Testis (tissue), 3 donors: ENCODE results near the gene ANO1. TPM values are rescaled to one million over a fixed set of nuclear protein-coding genes. Genes with fewer than 3 reads are reported as not detected.
A peak's percentile ranks its signal among the peaks of the same experiment; 100 is the strongest.

Experiments used
- DNase-seq: peaks from one replicate; pipeline ENCODE4 v3.0.0-alpha.2; 2019
- H3K27ac ChIP-seq, 2 donors: fragments of 200-600 bp; sonication (generic); one replicate each; pipeline ENCODE4 v1.5.1; 2019
- H3K27me3 ChIP-seq: fragments of 200-600 bp; sonication (generic); one replicate; pipeline ENCODE4 v1.5.1; 2019
- H3K36me3 ChIP-seq: fragments of 200-600 bp; sonication (generic); one replicate; pipeline ENCODE4 v1.5.1; 2017; ENCODE audit warnings: low read depth; ENCODE audit errors: missing control alignments
- H3K4me1 ChIP-seq: fragments of 200-600 bp; sonication (generic); one replicate; pipeline ENCODE4 v1.5.1; 2019
- H3K4me3 ChIP-seq, 2 donors: fragments of 200-600 bp; sonication (generic); one replicate each; pipeline ENCODE4 v1.5.1; 2017 to 2019
- H3K9me3 ChIP-seq: fragments of 200-600 bp; sonication (generic); one replicate; pipeline ENCODE4 v1.5.1; 2017
- CTCF ChIP-seq, 3 experiments: fragments of 450-650 bp in 2 of 3; fragments of 200-600 bp in 1 of 3; sonication (generic) in 1 of 3; IDR thresholded peaks; one replicate each; pipeline ENCODE4 v1.5.1; 2016 to 2019; ENCODE audit warnings: antibody characterized with exemption in 3 of 3, mild to moderate bottlenecking in 2 of 3, moderate library complexity in 1 of 3
- POLR2A ChIP-seq: fragments of 450-650 bp; IDR thresholded peaks from one replicate; pipeline ENCODE4 v1.6.1; 2017; ENCODE audit warnings: antibody characterized with exemption, mild to moderate bottlenecking, moderate library complexity
- WGBS, 2 donors: methylation state at CpG; one replicate each; pipeline ENCODE4 v1.1.5; 2018; 5-methylcytosine and 5-hydroxymethylcytosine counted together
- intact Hi-C: fragments of 100-400 bp; cut with DNase I; formaldehyde crosslinking; loops from one replicate; pipeline ENCODE4 v1.15.1; 2023; ENCODE audit warnings: low total_unique reads
- polyA plus RNA-seq: library from polyadenylated mRNA; stranded (reverse); fragments of 350-450 nt; fragmentation: Illumina TruSeq; extraction: RNeasy Lipid Tissue Mini Kit (QIAGEN cat#74804); gene quantifications from one replicate; pipeline ENCODE4 v1.2.3, GENCODE V29; 2014; ENCODE audit warnings: low read depth, low replicate concordance; ENCODE audit not compliant: insufficient read depth
- total RNA-seq, 2 donors: library from RNA; depleted of rRNA; stranded (reverse); fragments of >200 nt; gene quantifications; one replicate each; pipeline ENCODE4 v1.2.3, GENCODE V29; 2016

The ANO1 gene
- total and polyA plus RNA-seq, 3 donors from 2014 or later, result 10.3 to 42.7 (median 25.4) TPM

GRCh38 chr11:70100280-70100603 lies 22.1 kb downstream of the ANO1 start:
- 85 to 92% methylated on average over 6 to 8 of the region's 8 CpGs for WGBS, 2 donors
- Histone ChIP-seq H3K27me3 (no peaks in the 10 kb centered on the region), H3K36me3 (no peaks in the 10 kb centered on the region), H3K4me3 (no peak overlapping the region), H3K27ac (no peak overlapping the region), H3K9me3 (no peaks in the 10 kb centered on the region), H3K4me1 (peaks cover 23% of the 10 kb centered on the region)
- no peak for TF ChIP-seq POLR2A
- TF ChIP-seq CTCF (IDR thresholded peaks at IDR 0.05), result no peak
- intact Hi-C loops, result no loop called here
- DNase-seq, result no peak

- Histone ChIP-seq H3K27me3 (no peaks in the 10 kb centered on the region), H3K4me3 (no peak overlapping the region), H3K36me3 (no peaks in the 10 kb centered on the region), H3K9me3 (no peaks in the 10 kb centered on the region), H3K27ac (no peak overlapping the region), H3K4me1 (peaks cover 23% of the 10 kb centered on the region)
- TF ChIP-seq POLR2A (no peak), CTCF (IDR thresholded peaks at IDR 0.05) (no peak)
- intact Hi-C loops, result no loop called here
- WGBS, 2 donors, result 86 to 89% methylated on average over 13 to 15 of the region's 15 CpGs
- DNase-seq, result no peak
These were observed 22.7 kb downstream of the ANO1 start for GRCh38 chr11:70100791-70101190.

- Histone ChIP-seq H3K27me3 (no peaks in the 10 kb centered on the region), H3K36me3 (no peaks in the 10 kb centered on the region), H3K4me3 (no peak overlapping the region), H3K9me3 (no peaks in the 10 kb centered on the region), H3K4me1 (peaks cover 29% of the 10 kb centered on the region), H3K27ac (peak overlapping the region; percentile 2 to 56)
- 37 to 60% methylated on average over 25 of the region's 25 CpGs for WGBS, 2 donors
- TF ChIP-seq CTCF (IDR thresholded peaks at IDR 0.05) (no peak), POLR2A (no peak)
- intact Hi-C loops, result no loop called here
- peak; percentile 62 for DNase-seq
These were observed 25.3 kb downstream of the ANO1 start for GRCh38 chr11:70103256-70103975.

- intact Hi-C loops, result no loop called here
- peaks cover 38% of the 10 kb centered on the region for H3K4me1 ChIP-seq
- H3K4me3 ChIP-seq, result no peak overlapping the region
- TF ChIP-seq CTCF (IDR thresholded peaks at IDR 0.05) (no peak), POLR2A (no peak)
- peak overlapping the region; percentile 2 to 56 for H3K27ac ChIP-seq
- DNase-seq, result no peak
- no peaks in the 10 kb centered on the region for H3K27me3 ChIP-seq
- no peaks in the 10 kb centered on the region for H3K36me3 ChIP-seq
- no peaks in the 10 kb centered on the region for H3K9me3 ChIP-seq
- WGBS, 2 donors, result 69 to 83% methylated on average over 4 to 9 of the region's 9 CpGs
These were observed 26.3 kb downstream of the ANO1 start for GRCh38 chr11:70104419-70104818.

- Histone ChIP-seq H3K36me3 (no peaks in the 10 kb centered on the region), H3K27me3 (no peaks in the 10 kb centered on the region), H3K4me1 (peaks cover 37% of the 10 kb centered on the region), H3K4me3 (no peak overlapping the region), H3K27ac (peak overlapping the region in 1 of 2 donors; percentile 56), H3K9me3 (no peaks in the 10 kb centered on the region)
- 73% methylated on average over 8 to 11 of the region's 11 CpGs for WGBS, 2 donors
- TF ChIP-seq CTCF (IDR thresholded peaks at IDR 0.05) (no peak), POLR2A (no peak)
- intact Hi-C loops, result no loop called here
- DNase-seq, result no peak
These were observed 26.8 kb downstream of the ANO1 start for GRCh38 chr11:70104961-70105360.
